ENCODE results near the gene BTBD17. TPM values are rescaled to one million over a fixed set of nuclear protein-coding genes. Genes with fewer than 3 reads are reported as not detected.
A peak's percentile ranks its signal among the peaks of the same experiment; 100 is the strongest.

Gene BTBD17
- total RNA-seq, 4 donors from 2014 or later, result not detected

DNA sequence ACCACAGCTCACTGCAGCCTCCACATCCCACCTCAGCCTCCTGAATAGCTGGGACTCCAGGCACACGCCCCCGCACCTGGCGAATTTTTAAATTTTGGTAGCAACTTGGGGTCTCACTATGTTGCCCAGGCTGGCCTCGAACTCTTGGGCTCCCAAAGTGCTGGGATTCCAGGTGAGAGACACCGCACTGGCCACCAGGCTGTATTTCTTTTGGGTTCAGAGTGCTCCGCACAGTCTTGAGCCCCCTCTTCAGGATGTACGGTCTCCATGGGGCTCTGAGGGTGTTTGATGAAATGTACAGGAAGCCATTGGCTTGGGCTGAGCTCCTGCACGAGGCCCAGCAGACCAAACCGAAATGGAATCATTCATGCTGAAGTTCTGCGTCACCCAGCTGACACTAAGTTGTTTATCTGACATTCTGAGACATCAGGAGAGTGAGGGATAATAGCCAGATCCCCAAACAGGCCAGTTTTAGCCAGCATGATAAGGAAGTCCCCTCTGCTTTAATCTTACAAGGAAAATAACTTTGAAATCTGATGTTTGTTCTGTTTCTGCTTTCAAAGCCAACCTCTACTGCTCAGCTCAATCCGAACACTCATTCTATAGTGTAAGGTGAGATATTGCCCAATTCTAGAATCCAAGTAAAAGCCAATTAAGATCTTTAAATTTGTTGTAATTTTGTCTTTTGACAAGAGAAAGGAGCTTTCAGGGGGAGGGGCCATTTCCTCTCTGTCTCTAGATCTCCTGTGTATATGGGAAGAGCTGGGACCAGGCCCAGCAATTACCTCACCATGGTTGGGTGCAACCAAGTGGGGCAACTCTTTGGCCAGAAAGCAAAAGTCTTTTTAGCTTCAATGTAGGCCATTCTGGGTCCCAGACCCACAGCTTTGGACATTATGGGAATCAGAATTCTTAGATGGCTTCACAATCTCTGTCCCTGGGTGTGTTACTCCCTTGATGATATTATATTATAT is 29.3 kb upstream of the BTBD17 start:
- 85 to 88% methylated on average over 7 to 10 of the region's 11 CpGs for WGBS, 2 donors
- no peak for DNase-seq
- Histone ChIP-seq H3K4me1 (peaks cover 0 to 16% (median 0%) of the 10 kb centered on the region in 3 donors), H3K4me3 (no peak overlapping the region), H3K9me3 (no peaks in the 10 kb centered on the region), H3K27ac (no peak overlapping the region), H3K27me3 (peaks cover 0 to 18% (median 0%) of the 10 kb centered on the region in 4 donors), H3K36me3 (no peaks in the 10 kb centered on the region)
- TF ChIP-seq CTCF (IDR thresholded peaks at IDR 0.05) (no peak), POLR2A (IDR thresholded peaks at IDR 0.05) (no peak)
- intact Hi-C loops (cut with DNase I), result no loop called here

- peaks cover 0 to 18% (median 0%) of the 10 kb centered on the region in 4 donors for H3K27me3 ChIP-seq
- 67 to 73% methylated on average over 2 of the region's 2 CpGs for WGBS, 2 donors
- DNase-seq, result no peak
- H3K36me3 ChIP-seq, result no peaks in the 10 kb centered on the region
- no peaks in the 10 kb centered on the region for H3K9me3 ChIP-seq
- H3K4me3 ChIP-seq, result no peak overlapping the region
- H3K4me1 ChIP-seq, result peaks cover 0 to 13% (median 0%) of the 10 kb centered on the region in 3 donors
- TF ChIP-seq CTCF (IDR thresholded peaks at IDR 0.05), result no peak
- TF ChIP-seq POLR2A (IDR thresholded peaks at IDR 0.05), result no peak
- H3K27ac ChIP-seq, result no peak overlapping the region
- intact Hi-C loops (cut with DNase I), result no loop called here
Observed at GRCh38 chr17:74389937-74390679, 28.4 kb upstream of the BTBD17 start.

GRCh38 chr17:74389084-74389753 is 27.6 kb upstream of the BTBD17 start:
- no peak overlapping the region for H3K4me3 ChIP-seq
- TF ChIP-seq CTCF (IDR thresholded peaks at IDR 0.05) (no peak), POLR2A (IDR thresholded peaks at IDR 0.05) (no peak)
- 52 to 74% methylated on average over 7 to 10 of the region's 12 CpGs for WGBS, 2 donors
- no peaks in the 10 kb centered on the region for H3K36me3 ChIP-seq
- H3K27me3 ChIP-seq, result peaks cover 0 to 20% (median 0%) of the 10 kb centered on the region in 4 donors
- H3K9me3 ChIP-seq, result no peaks in the 10 kb centered on the region
- peaks cover 0 to 9% (median 0%) of the 10 kb centered on the region in 3 donors for H3K4me1 ChIP-seq
- DNase-seq, result no peak
- H3K27ac ChIP-seq, result no peak overlapping the region
- intact Hi-C loops (cut with DNase I), result no loop called here

DNA sequence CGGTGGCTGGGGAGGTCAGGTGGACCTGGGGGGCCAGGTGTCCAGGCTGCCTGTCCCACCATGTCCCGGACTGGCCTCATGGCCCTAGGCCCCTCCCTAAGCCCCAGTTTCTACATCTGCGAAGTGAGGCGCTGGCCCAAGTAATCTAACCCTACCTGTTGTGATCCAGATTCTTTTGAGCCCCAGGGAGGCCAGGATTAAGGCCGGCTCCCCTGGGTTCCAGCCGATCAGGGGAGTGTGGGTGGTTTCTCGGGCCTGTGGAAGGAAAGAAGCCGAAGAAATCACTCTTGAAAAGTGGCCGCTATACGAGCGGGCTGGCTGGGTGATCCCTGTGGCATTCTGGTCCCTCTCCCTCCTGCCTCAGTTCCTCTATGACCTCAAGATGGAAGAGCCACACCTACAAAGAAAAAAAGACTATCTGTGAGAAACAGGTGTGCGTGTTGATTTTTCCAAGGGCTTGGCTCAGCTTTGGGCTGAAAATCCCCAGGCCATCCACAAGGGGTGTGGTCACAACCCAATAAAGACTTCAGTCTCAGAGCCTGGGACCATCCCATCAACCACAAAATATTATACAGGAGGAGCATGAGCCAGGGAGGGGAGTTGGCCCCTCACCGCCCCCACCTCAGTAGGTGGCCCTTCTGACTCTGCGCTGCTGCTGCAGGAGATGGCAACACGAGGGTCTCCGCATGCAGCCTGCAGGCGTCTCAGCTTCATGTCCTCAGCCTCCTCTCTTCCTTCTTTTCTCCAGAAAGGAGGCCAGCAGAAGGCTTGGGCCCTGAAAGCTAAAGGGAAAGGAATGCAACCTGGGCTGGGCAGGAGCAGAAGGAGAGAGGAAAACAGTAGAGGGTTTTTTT is 25.9 kb upstream of the BTBD17 start:
- H3K27ac ChIP-seq, result no peak overlapping the region
- no peaks in the 10 kb centered on the region for H3K9me3 ChIP-seq
- intact Hi-C loops (cut with DNase I), result no loop called here
- no peak overlapping the region for H3K4me3 ChIP-seq
- peaks cover 0 to 9% (median 0%) of the 10 kb centered on the region in 3 donors for H3K4me1 ChIP-seq
- no peak for TF ChIP-seq POLR2A (IDR thresholded peaks at IDR 0.05)
- TF ChIP-seq CTCF (IDR thresholded peaks at IDR 0.05), result peak in 1 of 6 experiments; percentile 13
- 39 to 68% methylated on average over 4 of the region's 17 CpGs for WGBS, 2 donors
- H3K36me3 ChIP-seq, result no peaks in the 10 kb centered on the region
- peaks cover 0 to 20% (median 0%) of the 10 kb centered on the region in 4 donors for H3K27me3 ChIP-seq
- DNase-seq, result no peak

Data from esophagus squamous epithelium (tissue), 5 donors.